Panc1 (cell line): ENCODE measurements around the gene PCSK2. TPM values are rescaled to one million over a fixed set of nuclear protein-coding genes. Genes with fewer than 3 reads are reported as not detected.

ENCODE experiments used
- ATAC-seq: fragments of 200-7000 bp; cut with Tn5 transposase; 2 replicates; pipeline ENCODE4 v1.9.1; 2020; ENCODE audit warnings: mild to moderate bottlenecking, moderate library complexity
- BruUV-seq: library from RNA; stranded (reverse); fragments of 400-500 nt; replicated peaks from 2 replicates; lab custom pipeline; 2021; lab: Mats Ljungman, UMichigan
- CTCF ChIA-PET: fragments of 300-600 bp; sonication (Branson Sonifier 250); formaldehyde crosslinking; loops from one replicate; lab custom pipeline; 2022; ENCODE audit warnings: antibody characterized with exemption; lab: Charles Lee
- POLR2A ChIA-PET: fragments of 300-600 bp; sonication (Branson Sonifier 250); formaldehyde crosslinking; loops from one replicate; lab custom pipeline; 2022; ENCODE audit warnings: antibody characterized with exemption; lab: Charles Lee
- DNase-seq: peaks from one replicate; pipeline ENCODE4 v3.0.0-alpha.2; 2010; ENCODE audit warnings: low read depth, low spot score
- H3K27ac ChIP-seq: 2 replicates; pipeline ENCODE4 v1.5.1; 2011; ENCODE audit warnings: mild to moderate bottlenecking, low read length, inconsistent platforms
- H3K27me3 ChIP-seq: fragments of 200-500 bp; sonication (Bioruptor generic); 2 replicates; pipeline ENCODE4 v1.6.0; 2014; ENCODE audit warnings: low read length, inconsistent platforms; ENCODE audit not compliant: control insufficient read depth, insufficient read depth
- H3K36me3 ChIP-seq: fragments of 200-500 bp; sonication (Bioruptor generic); 2 replicates; pipeline ENCODE4 v1.5.1; 2014; ENCODE audit warnings: inconsistent platforms, mild to moderate bottlenecking, low read length, moderate library complexity; ENCODE audit not compliant: control insufficient read depth, insufficient read depth
- H3K4me1 ChIP-seq: 2 replicates; pipeline ENCODE4 v1.5.1; 2011; ENCODE audit warnings: inconsistent platforms, mild to moderate bottlenecking, low read length, moderate library complexity; ENCODE audit not compliant: control insufficient read depth, insufficient read depth
- H3K4me3 ChIP-seq, 2 experiments: 2 replicates each; pipeline ENCODE4 v1.5.1; 2011 to 2012; ENCODE audit warnings: low read depth in 2 of 2, low read length in 2 of 2, mild to moderate bottlenecking in 2 of 2, inconsistent platforms in 1 of 2, moderate library complexity in 1 of 2
- H3K9me3 ChIP-seq: fragments of 200-500 bp; sonication (Bioruptor generic); 2 replicates; pipeline ENCODE4 v1.5.1; 2014; ENCODE audit warnings: low read depth, mild to moderate bottlenecking, inconsistent platforms, low read length, moderate library complexity; ENCODE audit not compliant: control insufficient read depth, insufficient read depth
- POLR2AphosphoS5 ChIP-seq: IDR thresholded peaks from 2 replicates; pipeline ENCODE4 v1.6.1; 2012; ENCODE audit warnings: mild to moderate bottlenecking, low read depth, low read length, moderate library complexity
- SIN3A ChIP-seq: IDR thresholded peaks from 2 replicates; pipeline ENCODE4 v1.6.1; 2012; ENCODE audit warnings: low read depth, mild to moderate bottlenecking, low read length, moderate library complexity, borderline replicate concordance; ENCODE audit not compliant: insufficient read depth
- TCF7L2 ChIP-seq: IDR thresholded peaks from 2 replicates; pipeline ENCODE4 v1.6.1; 2011; ENCODE audit warnings: mild to moderate bottlenecking, low read depth, low read length, inconsistent platforms
- in situ Hi-C: cut with HindIII; loops from 2 replicates; pipeline ENCODE4 v1.10.0; 2016; ENCODE audit warnings: low sequenced_read_pairs, low pct_unique_long_range_greater_than_20kb
- intact Hi-C: fragments of 100-400 bp; cut with micrococcal nuclease; formaldehyde crosslinking; loops from one replicate; pipeline ENCODE4 v1.10.0; 2022; ENCODE audit not compliant: unreplicated experiment
- total RNA-seq: library from RNA; stranded (reverse); gene quantifications from one replicate; pipeline ENCODE4 v1.2.1, GENCODE V29; 2021; ENCODE audit not compliant: unreplicated experiment
- TF ChIP-seq, protein P1 (sequence below), 2 experiments: IDR thresholded peaks; 2 replicates each; pipeline ENCODE4 v1.6.1; 2011 to 2012; ENCODE audit warnings: low read depth in 2 of 2, control low read depth in 1 of 2, low read length in 1 of 2, mild to moderate bottlenecking in 1 of 2, moderate library complexity in 1 of 2; ENCODE audit not compliant: insufficient read depth in 1 of 2
- TF ChIP-seq, protein P2 (sequence below): fragments of 450-650 bp; IDR thresholded peaks from 2 replicates; pipeline ENCODE4 v1.5.1; 2017; ENCODE audit warnings: mild to moderate bottlenecking

Gene PCSK2
- total RNA-seq, 1 experiment from 2014 or later = not detected

DNA sequence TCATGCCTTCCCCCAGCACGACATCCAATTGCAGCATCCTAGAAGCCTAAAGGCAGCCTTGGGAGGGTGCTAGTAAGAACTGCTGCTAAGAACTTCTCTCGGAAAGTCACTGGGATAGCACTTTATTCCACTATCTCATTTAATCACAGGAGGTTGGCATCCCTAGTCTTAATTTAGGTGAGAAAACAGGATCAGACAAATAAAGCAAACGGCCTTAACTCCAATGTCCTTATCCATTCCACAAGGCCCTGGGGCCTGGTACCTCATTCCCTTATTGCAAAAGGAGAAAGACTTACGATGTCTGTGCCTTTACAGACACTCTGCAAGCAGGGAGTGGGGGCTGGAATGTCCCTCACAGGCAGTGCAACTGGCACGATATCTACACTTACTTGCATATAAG lies 243.7 kb downstream of the PCSK2 start:
- no peaks in the 10 kb centered on the region for H3K36me3 ChIP-seq
- H3K9me3 ChIP-seq = no peaks in the 10 kb centered on the region
- in situ Hi-C loops (no loop called here), intact Hi-C loops (no loop called here)
- BruUV-seq = no TSS peak
- TF ChIP-seq POLR2AphosphoS5 (no peak), TCF7L2 (no peak), SIN3A (no peak)
- TF ChIP-seq, protein P1, sequence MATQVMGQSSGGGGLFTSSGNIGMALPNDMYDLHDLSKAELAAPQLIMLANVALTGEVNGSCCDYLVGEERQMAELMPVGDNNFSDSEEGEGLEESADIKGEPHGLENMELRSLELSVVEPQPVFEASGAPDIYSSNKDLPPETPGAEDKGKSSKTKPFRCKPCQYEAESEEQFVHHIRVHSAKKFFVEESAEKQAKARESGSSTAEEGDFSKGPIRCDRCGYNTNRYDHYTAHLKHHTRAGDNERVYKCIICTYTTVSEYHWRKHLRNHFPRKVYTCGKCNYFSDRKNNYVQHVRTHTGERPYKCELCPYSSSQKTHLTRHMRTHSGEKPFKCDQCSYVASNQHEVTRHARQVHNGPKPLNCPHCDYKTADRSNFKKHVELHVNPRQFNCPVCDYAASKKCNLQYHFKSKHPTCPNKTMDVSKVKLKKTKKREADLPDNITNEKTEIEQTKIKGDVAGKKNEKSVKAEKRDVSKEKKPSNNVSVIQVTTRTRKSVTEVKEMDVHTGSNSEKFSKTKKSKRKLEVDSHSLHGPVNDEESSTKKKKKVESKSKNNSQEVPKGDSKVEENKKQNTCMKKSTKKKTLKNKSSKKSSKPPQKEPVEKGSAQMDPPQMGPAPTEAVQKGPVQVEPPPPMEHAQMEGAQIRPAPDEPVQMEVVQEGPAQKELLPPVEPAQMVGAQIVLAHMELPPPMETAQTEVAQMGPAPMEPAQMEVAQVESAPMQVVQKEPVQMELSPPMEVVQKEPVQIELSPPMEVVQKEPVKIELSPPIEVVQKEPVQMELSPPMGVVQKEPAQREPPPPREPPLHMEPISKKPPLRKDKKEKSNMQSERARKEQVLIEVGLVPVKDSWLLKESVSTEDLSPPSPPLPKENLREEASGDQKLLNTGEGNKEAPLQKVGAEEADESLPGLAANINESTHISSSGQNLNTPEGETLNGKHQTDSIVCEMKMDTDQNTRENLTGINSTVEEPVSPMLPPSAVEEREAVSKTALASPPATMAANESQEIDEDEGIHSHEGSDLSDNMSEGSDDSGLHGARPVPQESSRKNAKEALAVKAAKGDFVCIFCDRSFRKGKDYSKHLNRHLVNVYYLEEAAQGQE (IDR thresholded peaks at IDR 0.05; ENCODE audit: insufficient read depth in 1 of 2, low read depth in 2 of 2, low read length in 1 of 2) = no peak
- TF ChIP-seq, protein P2, sequence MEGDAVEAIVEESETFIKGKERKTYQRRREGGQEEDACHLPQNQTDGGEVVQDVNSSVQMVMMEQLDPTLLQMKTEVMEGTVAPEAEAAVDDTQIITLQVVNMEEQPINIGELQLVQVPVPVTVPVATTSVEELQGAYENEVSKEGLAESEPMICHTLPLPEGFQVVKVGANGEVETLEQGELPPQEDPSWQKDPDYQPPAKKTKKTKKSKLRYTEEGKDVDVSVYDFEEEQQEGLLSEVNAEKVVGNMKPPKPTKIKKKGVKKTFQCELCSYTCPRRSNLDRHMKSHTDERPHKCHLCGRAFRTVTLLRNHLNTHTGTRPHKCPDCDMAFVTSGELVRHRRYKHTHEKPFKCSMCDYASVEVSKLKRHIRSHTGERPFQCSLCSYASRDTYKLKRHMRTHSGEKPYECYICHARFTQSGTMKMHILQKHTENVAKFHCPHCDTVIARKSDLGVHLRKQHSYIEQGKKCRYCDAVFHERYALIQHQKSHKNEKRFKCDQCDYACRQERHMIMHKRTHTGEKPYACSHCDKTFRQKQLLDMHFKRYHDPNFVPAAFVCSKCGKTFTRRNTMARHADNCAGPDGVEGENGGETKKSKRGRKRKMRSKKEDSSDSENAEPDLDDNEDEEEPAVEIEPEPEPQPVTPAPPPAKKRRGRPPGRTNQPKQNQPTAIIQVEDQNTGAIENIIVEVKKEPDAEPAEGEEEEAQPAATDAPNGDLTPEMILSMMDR = no peak
- no peaks in the 10 kb centered on the region for H3K27me3 ChIP-seq
- no peaks in the 10 kb centered on the region for H3K4me1 ChIP-seq
- H3K4me3 ChIP-seq = no peak overlapping the region
- ChIA-PET CTCF (no interaction called here), POLR2A (no interaction called here)
- no peak overlapping the region for H3K27ac ChIP-seq
- ATAC-seq = no peak
- DNase-seq = no peak

DNA sequence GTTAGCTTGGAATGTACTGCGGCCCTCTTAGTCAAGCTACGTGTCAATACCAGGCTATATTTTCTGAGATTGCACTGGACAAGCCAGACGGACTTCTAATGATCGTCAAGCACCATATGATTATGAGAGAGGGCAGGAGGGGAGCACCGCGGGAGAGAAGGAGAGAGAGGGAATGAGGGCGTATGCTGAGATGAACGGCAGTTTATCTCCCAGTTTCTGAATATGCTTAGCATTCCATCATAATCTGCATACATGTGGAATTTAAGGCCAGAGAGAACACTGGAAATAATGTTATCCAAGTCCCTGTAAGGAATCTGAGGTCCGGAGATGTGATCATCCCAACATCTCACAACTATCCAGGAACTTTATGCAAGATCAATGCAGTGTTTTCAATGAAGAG lies 244.1 kb downstream of the PCSK2 start:
- Histone ChIP-seq H3K36me3 (no peaks in the 10 kb centered on the region), H3K4me1 (no peaks in the 10 kb centered on the region), H3K4me3 (no peak overlapping the region), H3K27me3 (no peaks in the 10 kb centered on the region), H3K9me3 (no peaks in the 10 kb centered on the region), H3K27ac (no peak overlapping the region)
- no TSS peak for BruUV-seq
- ChIA-PET POLR2A (no interaction called here), CTCF (no interaction called here)
- no peak for ATAC-seq
- in situ Hi-C loops (no loop called here), intact Hi-C loops (no loop called here)
- TF ChIP-seq TCF7L2 = no peak
- TF ChIP-seq, protein P2 = no peak
- TF ChIP-seq POLR2AphosphoS5 = no peak
- no peak for TF ChIP-seq SIN3A
- no peak for DNase-seq
